Sigmoid colon (tissue), 7 donors: Measurements from ENCODE around the gene ZFR2. TPM values are rescaled to one million over a fixed set of nuclear protein-coding genes. Genes with fewer than 3 reads are reported as not detected.

Experiments
- DNase-seq: peaks from one replicate; pipeline ENCODE4 v3.0.0-alpha.2; 2019
- H3K27ac ChIP-seq, 4 donors: fragments of 200-600 bp; sonication (generic); one replicate each; pipeline ENCODE4 v1.5.1; 2016 to 2019; ENCODE audit warnings: mild to moderate bottlenecking in 1 of 4
- H3K27me3 ChIP-seq, 3 donors: fragments of 200-600 bp; sonication (generic); one replicate each; pipeline ENCODE4 v1.5.1; 2019; ENCODE audit warnings: mild to moderate bottlenecking in 1 of 3
- H3K36me3 ChIP-seq, 4 donors: fragments of 200-600 bp; sonication (generic); one replicate each; pipeline ENCODE4 v1.5.1; 2016 to 2019
- H3K4me1 ChIP-seq, 4 donors: fragments of 200-600 bp; sonication (generic); one replicate each; pipeline ENCODE4 v1.5.1; 2017 to 2019
- H3K4me3 ChIP-seq, 4 donors: fragments of 200-600 bp; sonication (generic); one replicate each; pipeline ENCODE4 v1.5.1; 2017 to 2019; ENCODE audit warnings: mild to moderate bottlenecking in 2 of 4, moderate library complexity in 1 of 4
- H3K9me3 ChIP-seq, 4 donors: fragments of 200-600 bp in 3 of 4; sonication (generic) in 3 of 4; one replicate each; pipeline versions ENCODE4 v1.5.1 to v1.6.1; 2013 to 2019
- EP300 ChIP-seq, 4 donors: sonication (generic); formaldehyde crosslinking; IDR thresholded peaks; one replicate each; pipeline ENCODE4 v1.6.1; 2017; ENCODE audit warnings: antibody characterized with exemption in 4 of 4
- POLR2A ChIP-seq, 2 donors: fragments of 450-650 bp; IDR thresholded peaks; one replicate each; pipeline ENCODE4 v1.6.1; 2016; ENCODE audit warnings: antibody characterized with exemption in 2 of 2, mild to moderate bottlenecking in 2 of 2, moderate library complexity in 2 of 2
- POLR2AphosphoS5 ChIP-seq, 4 donors: sonication (generic); formaldehyde crosslinking; IDR thresholded peaks; one replicate each; pipeline ENCODE4 v1.6.1; 2017; ENCODE audit warnings: antibody characterized with exemption in 4 of 4
- WGBS, 2 donors: extraction: QIAGEN DNeasy Blood & Tissue Kit; methylation state at CpG; one replicate each; pipeline ENCODE4 v1.1.7; 2013; 5-methylcytosine and 5-hydroxymethylcytosine counted together
- intact Hi-C: fragments of 100-400 bp; cut with DNase I; formaldehyde crosslinking; loops from one replicate; pipeline ENCODE4 v1.15.1; 2023
- polyA plus RNA-seq, 3 donors: library from polyadenylated mRNA; stranded (reverse); fragments of 200-250 nt; gene quantifications; one replicate each; pipeline ENCODE4 v1.2.3, GENCODE V29; 2013
- total RNA-seq, 4 donors: library from RNA; depleted of rRNA; stranded (reverse); fragments of >200 nt; gene quantifications; one replicate each; pipeline ENCODE4 v1.1.0, GENCODE V29; 2016
- TF ChIP-seq, protein P1 (sequence below), 4 experiments: fragments of 450-650 bp in 3 of 4; fragments of 200-600 bp in 1 of 4; IDR thresholded peaks; one replicate each; pipeline ENCODE4 v1.5.1; 2016 to 2019; ENCODE audit warnings: antibody characterized with exemption in 4 of 4, mild to moderate bottlenecking in 3 of 4, moderate library complexity in 2 of 4
- donor health status: healthy with polysubstance abuse.
- donor health status: Bipolar disorder and iron deficiency.
- donor health status: healthy.

The ZFR2 gene
- total and polyA plus RNA-seq, 7 donors, result under 0.01 to 1.2 (median 0.47) TPM; not detected in 3

DNA sequence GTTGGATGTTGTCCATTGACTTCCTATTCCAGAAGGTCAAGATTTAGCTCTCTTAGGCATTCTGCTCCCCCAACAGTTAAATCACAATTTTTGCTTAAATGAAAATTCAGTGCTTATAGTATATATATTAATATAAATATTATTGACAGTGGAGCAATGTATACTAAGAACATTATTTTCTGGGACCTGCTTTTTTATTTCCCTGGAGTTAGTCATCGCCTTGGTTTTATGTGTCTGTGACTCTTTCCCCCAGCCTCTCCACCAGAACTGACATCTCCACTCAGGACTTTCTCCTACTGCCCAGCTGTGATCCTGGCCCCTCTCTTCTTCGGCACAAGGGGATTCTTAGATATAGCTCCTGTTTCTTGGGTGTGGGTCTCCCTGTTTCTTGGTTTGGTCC, 72.5 kb downstream of the ZFR2 start:
- DNase-seq, result no peak
- TF ChIP-seq POLR2AphosphoS5 (IDR thresholded peaks at IDR 0.05), result no peak
- TF ChIP-seq POLR2A (IDR thresholded peaks at IDR 0.05), result no peak
- no peak for TF ChIP-seq EP300 (IDR thresholded peaks at IDR 0.05)
- TF ChIP-seq, protein P1, sequence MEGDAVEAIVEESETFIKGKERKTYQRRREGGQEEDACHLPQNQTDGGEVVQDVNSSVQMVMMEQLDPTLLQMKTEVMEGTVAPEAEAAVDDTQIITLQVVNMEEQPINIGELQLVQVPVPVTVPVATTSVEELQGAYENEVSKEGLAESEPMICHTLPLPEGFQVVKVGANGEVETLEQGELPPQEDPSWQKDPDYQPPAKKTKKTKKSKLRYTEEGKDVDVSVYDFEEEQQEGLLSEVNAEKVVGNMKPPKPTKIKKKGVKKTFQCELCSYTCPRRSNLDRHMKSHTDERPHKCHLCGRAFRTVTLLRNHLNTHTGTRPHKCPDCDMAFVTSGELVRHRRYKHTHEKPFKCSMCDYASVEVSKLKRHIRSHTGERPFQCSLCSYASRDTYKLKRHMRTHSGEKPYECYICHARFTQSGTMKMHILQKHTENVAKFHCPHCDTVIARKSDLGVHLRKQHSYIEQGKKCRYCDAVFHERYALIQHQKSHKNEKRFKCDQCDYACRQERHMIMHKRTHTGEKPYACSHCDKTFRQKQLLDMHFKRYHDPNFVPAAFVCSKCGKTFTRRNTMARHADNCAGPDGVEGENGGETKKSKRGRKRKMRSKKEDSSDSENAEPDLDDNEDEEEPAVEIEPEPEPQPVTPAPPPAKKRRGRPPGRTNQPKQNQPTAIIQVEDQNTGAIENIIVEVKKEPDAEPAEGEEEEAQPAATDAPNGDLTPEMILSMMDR (IDR thresholded peaks at IDR 0.05), result no peak
- Histone ChIP-seq H3K27me3 (peaks cover 13 to 29% (median 18%) of the 10 kb centered on the region in 3 donors), H3K27ac (no peak overlapping the region), H3K9me3 (peaks cover 0 to 7% (median 0%) of the 10 kb centered on the region in 4 donors), H3K4me1 (peaks cover 0 to 6% (median 4%) of the 10 kb centered on the region in 4 donors), H3K4me3 (no peak overlapping the region), H3K36me3 (no peaks in the 10 kb centered on the region)
- 95 to 96% methylated on average over 2 of the region's 2 CpGs for WGBS, 2 donors
- intact Hi-C loops, result no loop called here

DNA sequence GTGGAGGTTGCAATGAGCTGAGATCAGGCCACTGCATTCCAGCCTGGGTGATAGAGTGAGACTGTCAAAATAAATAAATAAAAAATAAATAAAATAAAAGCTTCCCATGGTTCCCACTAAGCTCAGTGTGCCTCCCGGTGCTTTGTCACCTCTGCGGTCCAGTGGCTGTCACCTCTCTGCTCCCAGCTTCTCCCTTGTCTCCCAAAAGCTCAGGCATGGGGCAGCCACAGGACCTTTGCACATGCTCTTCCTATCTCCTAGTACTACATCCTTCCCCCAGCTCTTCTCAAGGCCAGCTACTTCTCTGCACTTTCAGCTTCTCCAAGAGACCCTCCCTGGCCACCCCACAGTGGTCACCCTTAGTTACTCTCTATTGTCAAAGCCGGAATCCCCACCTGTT, 75.0 kb downstream of the ZFR2 start:
- TF ChIP-seq POLR2A (IDR thresholded peaks at IDR 0.05) (no peak), POLR2AphosphoS5 (IDR thresholded peaks at IDR 0.05) (no peak), EP300 (IDR thresholded peaks at IDR 0.05) (no peak)
- TF ChIP-seq, protein P1 (IDR thresholded peaks at IDR 0.05), result no peak
- 93 to 96% methylated on average over 3 of the region's 3 CpGs for whole genome bisulfite sequencing, 2 donors
- Histone ChIP-seq H3K4me3 (no peak overlapping the region), H3K27ac (no peak overlapping the region), H3K27me3 (peaks cover 0 to 10% (median 0%) of the 10 kb centered on the region in 3 donors), H3K36me3 (no peaks in the 10 kb centered on the region), H3K4me1 (no peaks in the 10 kb centered on the region), H3K9me3 (peaks cover 0 to 7% (median 0%) of the 10 kb centered on the region in 4 donors)
- intact Hi-C loops, result no loop called here
- no peak for DNase-seq

DNA sequence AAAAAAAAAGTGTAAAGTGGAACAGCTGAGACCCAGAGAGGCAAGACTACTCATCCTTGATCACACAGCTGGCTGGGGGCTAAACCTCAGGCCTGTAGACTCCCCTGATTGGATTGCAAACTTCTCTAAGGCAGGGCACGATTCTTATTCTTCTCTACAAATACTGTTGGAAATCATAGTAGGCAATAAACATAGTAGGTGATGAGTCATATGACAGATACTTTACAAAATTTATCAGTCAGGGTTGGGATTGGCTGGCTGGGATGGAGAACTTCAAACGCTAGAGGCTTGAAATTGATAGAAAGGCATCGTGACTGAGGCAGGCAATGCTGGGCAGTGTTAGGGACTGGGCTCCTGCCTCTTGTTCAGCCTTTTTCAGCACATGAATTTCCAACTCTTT, 76.7 kb downstream of the ZFR2 start:
- H3K27ac ChIP-seq, result no peak overlapping the region
- DNase-seq, result no peak
- H3K36me3 ChIP-seq, result no peaks in the 10 kb centered on the region
- 54 to 79% methylated on average over 3 of the region's 3 CpGs for WGBS, 2 donors
- no peak overlapping the region for H3K4me3 ChIP-seq
- intact Hi-C loops, result no loop called here
- peaks cover 0 to 7% (median 0%) of the 10 kb centered on the region in 4 donors for H3K9me3 ChIP-seq
- no peaks in the 10 kb centered on the region for H3K4me1 ChIP-seq
- no peak for TF ChIP-seq EP300 (IDR thresholded peaks at IDR 0.05)
- no peak for TF ChIP-seq POLR2AphosphoS5 (IDR thresholded peaks at IDR 0.05)
- TF ChIP-seq POLR2A (IDR thresholded peaks at IDR 0.05), result no peak
- TF ChIP-seq, protein P1 (IDR thresholded peaks at IDR 0.05), result no peak
- peaks cover 0 to 7% (median 0%) of the 10 kb centered on the region in 3 donors for H3K27me3 ChIP-seq

DNA sequence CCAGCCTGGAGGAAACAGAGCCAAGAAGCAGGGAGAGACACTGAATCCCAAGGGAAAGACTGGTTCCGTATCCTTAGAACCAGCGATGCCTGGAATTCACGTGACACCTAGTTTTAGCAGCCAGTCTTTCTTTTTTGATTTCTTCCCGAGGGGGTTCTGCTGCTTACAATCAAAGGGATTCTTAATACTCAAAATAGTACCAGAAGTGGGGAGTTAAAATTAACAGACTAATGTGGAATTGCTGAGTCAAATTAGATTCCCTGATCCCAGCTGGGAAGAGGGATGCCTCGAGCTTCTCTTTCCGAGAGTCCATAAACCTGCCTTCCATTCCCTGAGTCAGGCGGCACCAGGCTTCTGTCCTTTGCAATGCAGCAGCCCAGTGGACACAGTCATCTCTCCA, 77.9 kb downstream of the ZFR2 start:
- DNase-seq, result no peak
- no peak overlapping the region for H3K27ac ChIP-seq
- no peak for TF ChIP-seq EP300 (IDR thresholded peaks at IDR 0.05)
- no peak for TF ChIP-seq POLR2A (IDR thresholded peaks at IDR 0.05)
- TF ChIP-seq, protein P1 (IDR thresholded peaks at IDR 0.05), result no peak
- TF ChIP-seq POLR2AphosphoS5 (IDR thresholded peaks at IDR 0.05), result no peak

DNA sequence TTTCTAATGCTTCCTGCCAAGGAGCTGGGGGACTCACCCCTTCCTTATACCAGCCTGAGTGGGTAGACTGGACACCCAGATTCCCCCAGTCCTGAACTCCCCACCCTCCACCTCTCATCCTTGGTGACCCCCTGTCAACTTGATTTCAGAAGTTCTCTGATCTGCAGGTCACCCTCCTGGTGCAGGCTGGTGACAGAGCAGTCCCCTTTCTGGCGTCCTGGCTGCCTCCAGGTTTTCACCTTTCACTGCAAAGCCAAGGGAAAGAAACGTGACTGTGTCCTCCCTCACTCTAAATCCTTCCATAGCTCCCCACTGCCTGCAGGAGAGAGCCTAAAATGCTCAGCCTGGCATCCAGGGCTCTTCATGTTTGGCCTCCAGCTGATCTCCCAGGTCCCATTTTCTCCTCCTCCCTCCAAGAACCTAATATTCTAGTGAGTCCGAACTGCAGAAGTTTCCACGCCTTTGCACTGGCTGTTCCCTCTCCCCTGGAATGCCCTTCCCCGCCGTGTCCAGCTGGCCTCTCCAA, 78.6 kb downstream of the ZFR2 start:
- TF ChIP-seq POLR2A (IDR thresholded peaks at IDR 0.05) (no peak), POLR2AphosphoS5 (IDR thresholded peaks at IDR 0.05) (no peak), EP300 (IDR thresholded peaks at IDR 0.05) (no peak)
- TF ChIP-seq, protein P1 (IDR thresholded peaks at IDR 0.05), result no peak
- 64 to 80% methylated on average over 6 of the region's 6 CpGs for WGBS, 2 donors

More for the DNA sequence above, 77.9 kb downstream of the ZFR2 start:
- 81 to 83% methylated on average over 7 of the region's 7 CpGs for WGBS, 2 donors
- peaks cover 0 to 2% (median under 1%) of the 10 kb centered on the region in 4 donors for H3K4me1 ChIP-seq
- no peak overlapping the region for H3K4me3 ChIP-seq
- intact Hi-C loops, result no loop called here
- H3K36me3 ChIP-seq, result no peaks in the 10 kb centered on the region
- H3K27me3 ChIP-seq, result peaks cover 0 to 18% (median 8%) of the 10 kb centered on the region in 3 donors
- H3K9me3 ChIP-seq, result no peaks in the 10 kb centered on the region

More for the DNA sequence above, 78.6 kb downstream of the ZFR2 start:
- DNase-seq, result no peak
- Histone ChIP-seq H3K36me3 (no peaks in the 10 kb centered on the region), H3K9me3 (no peaks in the 10 kb centered on the region), H3K4me3 (no peak overlapping the region), H3K27me3 (peaks cover 0 to 25% (median 15%) of the 10 kb centered on the region in 3 donors), H3K4me1 (peaks cover 0 to 9% (median 4%) of the 10 kb centered on the region in 4 donors), H3K27ac (no peak overlapping the region)
- intact Hi-C loops, result no loop called here
